GM12878 (cell line): Measurements from ENCODE around the gene ABCA3. TPM values are rescaled to one million over a fixed set of nuclear protein-coding genes. Genes with fewer than 3 reads are reported as not detected.

ENCODE experiments used
- ATAC-seq: fragments of 200-7000 bp; cut with Tn5 transposase; 3 replicates; pipeline ENCODE4 v1.9.1; 2020; ENCODE audit warnings: mild to moderate bottlenecking, moderate library complexity
- BruUV-seq: library from RNA; stranded (reverse); fragments of 400-500 nt; replicated peaks from 2 replicates; lab custom pipeline; 2021; lab: Mats Ljungman, UMichigan
- CTCF ChIA-PET: fragments of 300-600 bp; sonication (Branson Sonifier 250); formaldehyde crosslinking; extraction: SDS; loops from one replicate; lab custom pipeline; 2021; ENCODE audit warnings: inconsistent platforms; lab: Yijun Ruan, JAX
- POLR2A ChIA-PET: fragments of 350-600 bp; formaldehyde crosslinking; extraction: SDS; loops from one replicate; lab custom pipeline; 2021; ENCODE audit warnings: inconsistent platforms; lab: Charles Lee
- RAD21 ChIA-PET: fragments of 300-600 bp; sonication (Branson Sonifier 250); formaldehyde crosslinking; loops from one replicate; lab custom pipeline; 2023; ENCODE audit warnings: antibody characterized with exemption; ENCODE audit not compliant: unreplicated experiment; lab: Charles Lee
- SMC1A ChIA-PET: fragments of 300-600 bp; sonication (Branson Sonifier 250); formaldehyde crosslinking; loops from one replicate; lab custom pipeline; 2023; ENCODE audit not compliant: unreplicated experiment, uncharacterized antibody; lab: Charles Lee
- DNase-seq: peaks from one replicate; pipeline ENCODE4 v3.0.0-alpha.2; 2011; ENCODE audit warnings: low read depth, low spot score
- FAIRE-seq: peaks from 3 replicates; lab custom pipeline; 2011; peaks lifted over from hg19 to GRCh38; lab: Jason Lieb, UNC
- H2AFZ ChIP-seq: 2 replicates; pipeline ENCODE4 v1.6.0; 2011; ENCODE audit warnings: low read depth, low read length, control low read depth; ENCODE audit not compliant: control insufficient read depth
- H3K27ac ChIP-seq: 2 replicates; pipeline ENCODE4 v1.5.1; 2011; ENCODE audit warnings: control low read depth; ENCODE audit not compliant: control insufficient read depth, insufficient read depth
- H3K27me3 ChIP-seq, 2 experiments: replicated peaks in 1 of 2; 2 replicates each; pipeline versions ENCODE4 v1.6.0 to v1.6.1; 2011; ENCODE audit warnings: low read length in 1 of 2; ENCODE audit not compliant: control insufficient read depth in 2 of 2, insufficient read depth in 2 of 2
- H3K36me3 ChIP-seq, 2 experiments: 2 replicates each; pipeline ENCODE4 v1.5.1; 2011; ENCODE audit warnings: low read length in 1 of 2; ENCODE audit not compliant: control insufficient read depth in 2 of 2, insufficient read depth in 2 of 2
- H3K4me1 ChIP-seq: 2 replicates; pipeline ENCODE4 v1.6.1; 2011; ENCODE audit warnings: mild to moderate bottlenecking, low read length, moderate library complexity, mixed read lengths; ENCODE audit not compliant: control insufficient read depth, insufficient read depth
- H3K4me2 ChIP-seq: 2 replicates; pipeline ENCODE4 v1.6.0; 2011; ENCODE audit warnings: control low read depth; ENCODE audit not compliant: control insufficient read depth, insufficient read depth
- H3K4me3 ChIP-seq: fragments of 200-600 bp; sonication (generic); 2 replicates; pipeline ENCODE4 v1.5.1; 2016
- H3K79me2 ChIP-seq: 2 replicates; pipeline ENCODE4 v1.6.0; 2011; ENCODE audit warnings: low read length; ENCODE audit not compliant: control insufficient read depth, insufficient read depth
- H3K9ac ChIP-seq: 2 replicates; pipeline ENCODE4 v1.8.0; 2011; ENCODE audit warnings: low read length, control low read depth, mixed read lengths; ENCODE audit not compliant: control insufficient read depth, insufficient read depth
- H3K9me3 ChIP-seq: replicated peaks from 3 replicates; pipeline ENCODE4 v1.5.1; 2011; ENCODE audit warnings: mild to moderate bottlenecking, low read length; ENCODE audit not compliant: control insufficient read depth, insufficient read depth
- H4K20me1 ChIP-seq: 2 replicates; pipeline ENCODE4 v1.6.0; 2011; ENCODE audit not compliant: control insufficient read depth, insufficient read depth
- ESRRA ChIP-seq: IDR thresholded peaks from 2 replicates; pipeline ENCODE4 v1.6.1; 2012; ENCODE audit warnings: mild to moderate bottlenecking, low read length, improper control_type of control experiment
- EZH2 ChIP-seq: IDR thresholded peaks from 2 replicates; pipeline ENCODE4 v1.6.1; 2012; ENCODE audit warnings: low read depth, mild to moderate bottlenecking, control low read depth, inconsistent platforms, low read length, borderline replicate concordance; ENCODE audit not compliant: control insufficient read depth
- GABPA ChIP-seq: IDR thresholded peaks from 2 replicates; pipeline ENCODE4 v1.6.1; 2014; ENCODE audit warnings: antibody characterized with exemption, low read depth, mild to moderate bottlenecking, inconsistent platforms
- IKZF2 ChIP-seq, 2 experiments: fragments of 450-650 bp; IDR thresholded peaks; 2 replicates each; pipeline ENCODE4 v1.6.1; 2017; ENCODE audit warnings: mild to moderate bottlenecking in 2 of 2, moderate library complexity in 2 of 2
- MXI1 ChIP-seq: fragments of 150-350 bp; IDR thresholded peaks from 2 replicates; pipeline ENCODE4 v1.6.1; 2011; ENCODE audit warnings: low read depth, mild to moderate bottlenecking, inconsistent platforms, low read length, improper control_type of control experiment
- NFXL1 ChIP-seq: fragments of 450-650 bp; IDR thresholded peaks from 2 replicates; pipeline ENCODE4 v1.6.1; 2017; ENCODE audit warnings: antibody characterized with exemption, mild to moderate bottlenecking, borderline replicate concordance
- NKRF ChIP-seq: fragments of 450-650 bp; conservative IDR thresholded peaks from 2 replicates; pipeline ENCODE4 v1.6.1; 2017; ENCODE audit warnings: mild to moderate bottlenecking, moderate library complexity
- PAX5 ChIP-seq: IDR thresholded peaks from 2 replicates; pipeline ENCODE4 v1.6.1; 2011; ENCODE audit warnings: low read depth, low read length, borderline replicate concordance
- POLR2AphosphoS5 ChIP-seq: IDR thresholded peaks from 2 replicates; pipeline ENCODE4 v1.6.1; 2011; ENCODE audit warnings: mild to moderate bottlenecking, low read length, inconsistent platforms
- SUPT20H ChIP-seq: IDR thresholded peaks from 2 replicates; pipeline ENCODE4 v1.6.1; 2011; ENCODE audit warnings: low read depth, mild to moderate bottlenecking, low read length, moderate library complexity, borderline replicate concordance; ENCODE audit not compliant: control insufficient read depth
- SUZ12 ChIP-seq: fragments of 200-600 bp; sonication (generic); IDR thresholded peaks from one replicate; pipeline ENCODE4 v1.6.1; 2018; ENCODE audit warnings: antibody characterized with exemption, mild to moderate bottlenecking; ENCODE audit not compliant: unreplicated experiment
- WGBS: methylation state at CpG from one replicate; pipeline ENCODE4 v1.1.6; 2016; ENCODE audit warnings: low lambda C conversion rate; ENCODE audit not compliant: insufficient replicate concordance, insufficient coverage; ENCODE audit errors: missing lambda C conversion rate; 5-methylcytosine and 5-hydroxymethylcytosine counted together
- in situ Hi-C: fragments of 300-500 bp; cut with MboI; formaldehyde crosslinking; loops from 9 replicates; pipeline ENCODE4 v1.14.3; 2018; ENCODE audit warnings: mixed read lengths
- intact Hi-C: fragments of 100-400 bp; cut with micrococcal nuclease; formaldehyde crosslinking; loops from one replicate; pipeline ENCODE4 v1.14.2; 2022; ENCODE audit not compliant: unreplicated experiment
- polyA plus RNA-seq, 11 experiments: library from polyadenylated mRNA; depleted of rRNA in 4 of 11; unstranded in 6 of 11; stranded (reverse) in 5 of 11; fragments of >200 nt; fragmentation: Nextera tagmentation in 4 of 11; fragmentation: Illumina TruSeq in 1 of 11; extraction: Ambion mirVana in 4 of 11; extraction: Trizol in 1 of 11; gene quantifications; 1 replicate in 1 of 11; 2 replicates in 10 of 11; pipeline versions ENCODE4 v1.2.1 to v1.2.3, GENCODE V29; 2011 to 2016; ENCODE audit warnings: inconsistent platforms in 2 of 11, missing spikeins in 2 of 11, low read depth in 1 of 11
- total RNA-seq, 4 experiments: library from RNA; depleted of rRNA in 3 of 4; stranded (reverse); fragments of >200 nt in 3 of 4; fragmentation: Illumina TruSeq in 1 of 4; extraction: Trizol in 1 of 4; gene quantifications; 2 replicates each; pipeline versions ENCODE4 v1.2.1 to v1.2.3, GENCODE V29; 2013 to 2021
- TF ChIP-seq, protein P1 (sequence below): fragments of 450-650 bp; IDR thresholded peaks from 2 replicates; pipeline ENCODE4 v1.6.1; 2017; ENCODE audit warnings: mild to moderate bottlenecking, low read depth, inconsistent platforms; ENCODE audit not compliant: poor library complexity, severe bottlenecking
- TF ChIP-seq, protein P2 (sequence below), 3 experiments: IDR thresholded peaks in 2 of 3; conservative IDR thresholded peaks in 1 of 3; 2 replicates each; pipeline ENCODE4 v1.5.1; 2011; ENCODE audit warnings: low read depth in 3 of 3, low read length in 3 of 3, mild to moderate bottlenecking in 3 of 3, control low read depth in 2 of 3, moderate library complexity in 2 of 3, inconsistent platforms in 1 of 3, mixed read lengths in 1 of 3; ENCODE audit not compliant: control insufficient read depth in 2 of 3, insufficient read depth in 1 of 3; ENCODE audit errors: extremely low read depth in 1 of 3

Gene ABCA3
- total and polyA plus RNA-seq, 10 of the 15 experiments (the other 5 are each of a cell fraction or from before 2014, with no cell fraction given) = 0.71 to 17.6 (median 6.7) TPM

DNA sequence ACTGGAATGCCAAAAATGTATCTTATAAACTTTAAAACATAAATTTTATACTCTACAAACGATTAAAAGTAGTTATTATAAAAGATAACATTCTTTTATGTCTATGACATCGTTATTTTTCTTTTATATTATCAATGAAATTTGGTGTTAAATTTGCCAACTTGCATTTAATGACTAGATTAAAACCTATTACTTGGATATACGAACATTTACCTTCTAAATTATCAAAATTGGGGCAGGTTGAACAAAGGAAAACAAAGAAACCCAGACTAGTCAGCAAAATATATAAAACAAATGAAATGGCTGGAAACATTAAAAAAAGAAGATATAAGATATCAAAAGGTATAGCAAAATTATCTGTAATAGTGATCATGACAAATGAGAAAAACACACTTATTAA, 34.1 kb upstream of the ABCA3 start:
- H3K79me2 ChIP-seq = no peaks in the 10 kb centered on the region
- no peak overlapping the region for H3K9ac ChIP-seq
- H2AFZ ChIP-seq = no peak overlapping the region
- H3K9me3 ChIP-seq = no peaks in the 10 kb centered on the region
- no peak overlapping the region for H3K4me2 ChIP-seq
- no peak for FAIRE-seq
- no peak overlapping the region for H3K4me3 ChIP-seq
- WGBS = 22% methylated on average over 3 of the region's 3 CpGs
- intact Hi-C loops = no loop called here
- no peak for DNase-seq
- H3K36me3 ChIP-seq = no peaks in the 10 kb centered on the region
- no peak for ATAC-seq
- H3K27me3 ChIP-seq = no peaks in the 10 kb centered on the region
- no peak overlapping the region for H3K27ac ChIP-seq
- no peaks in the 10 kb centered on the region for H4K20me1 ChIP-seq
- no peaks in the 10 kb centered on the region for H3K4me1 ChIP-seq
- TF ChIP-seq NFXL1 = no peak
- TF ChIP-seq SUPT20H = no peak
- no peak for TF ChIP-seq EZH2
- TF ChIP-seq, protein P1, sequence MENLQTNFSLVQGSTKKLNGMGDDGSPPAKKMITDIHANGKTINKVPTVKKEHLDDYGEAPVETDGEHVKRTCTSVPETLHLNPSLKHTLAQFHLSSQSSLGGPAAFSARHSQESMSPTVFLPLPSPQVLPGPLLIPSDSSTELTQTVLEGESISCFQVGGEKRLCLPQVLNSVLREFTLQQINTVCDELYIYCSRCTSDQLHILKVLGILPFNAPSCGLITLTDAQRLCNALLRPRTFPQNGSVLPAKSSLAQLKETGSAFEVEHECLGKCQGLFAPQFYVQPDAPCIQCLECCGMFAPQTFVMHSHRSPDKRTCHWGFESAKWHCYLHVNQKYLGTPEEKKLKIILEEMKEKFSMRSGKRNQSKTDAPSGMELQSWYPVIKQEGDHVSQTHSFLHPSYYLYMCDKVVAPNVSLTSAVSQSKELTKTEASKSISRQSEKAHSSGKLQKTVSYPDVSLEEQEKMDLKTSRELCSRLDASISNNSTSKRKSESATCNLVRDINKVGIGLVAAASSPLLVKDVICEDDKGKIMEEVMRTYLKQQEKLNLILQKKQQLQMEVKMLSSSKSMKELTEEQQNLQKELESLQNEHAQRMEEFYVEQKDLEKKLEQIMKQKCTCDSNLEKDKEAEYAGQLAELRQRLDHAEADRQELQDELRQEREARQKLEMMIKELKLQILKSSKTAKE = no peak
- no peak for TF ChIP-seq ESRRA
- no peak for TF ChIP-seq MXI1
- TF ChIP-seq GABPA = no peak
- no peak for TF ChIP-seq PAX5
- no peak for TF ChIP-seq POLR2AphosphoS5
- no peak for TF ChIP-seq SUZ12
- TF ChIP-seq, protein P2, sequence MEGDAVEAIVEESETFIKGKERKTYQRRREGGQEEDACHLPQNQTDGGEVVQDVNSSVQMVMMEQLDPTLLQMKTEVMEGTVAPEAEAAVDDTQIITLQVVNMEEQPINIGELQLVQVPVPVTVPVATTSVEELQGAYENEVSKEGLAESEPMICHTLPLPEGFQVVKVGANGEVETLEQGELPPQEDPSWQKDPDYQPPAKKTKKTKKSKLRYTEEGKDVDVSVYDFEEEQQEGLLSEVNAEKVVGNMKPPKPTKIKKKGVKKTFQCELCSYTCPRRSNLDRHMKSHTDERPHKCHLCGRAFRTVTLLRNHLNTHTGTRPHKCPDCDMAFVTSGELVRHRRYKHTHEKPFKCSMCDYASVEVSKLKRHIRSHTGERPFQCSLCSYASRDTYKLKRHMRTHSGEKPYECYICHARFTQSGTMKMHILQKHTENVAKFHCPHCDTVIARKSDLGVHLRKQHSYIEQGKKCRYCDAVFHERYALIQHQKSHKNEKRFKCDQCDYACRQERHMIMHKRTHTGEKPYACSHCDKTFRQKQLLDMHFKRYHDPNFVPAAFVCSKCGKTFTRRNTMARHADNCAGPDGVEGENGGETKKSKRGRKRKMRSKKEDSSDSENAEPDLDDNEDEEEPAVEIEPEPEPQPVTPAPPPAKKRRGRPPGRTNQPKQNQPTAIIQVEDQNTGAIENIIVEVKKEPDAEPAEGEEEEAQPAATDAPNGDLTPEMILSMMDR (IDR thresholded peaks at IDR 0.05 in 2 of 3, conservative IDR thresholded peaks at IDR 0.05 in 1 of 3; ENCODE audit: control insufficient read depth in 2 of 3, extremely low read depth in 1 of 3, insufficient read depth in 1 of 3, low read depth in 3 of 3, low read length in 3 of 3) = no peak
- no peak for TF ChIP-seq NKRF
- no peak for TF ChIP-seq IKZF2 (IDR thresholded peaks at IDR 0.05)
- ChIA-PET CTCF (no interaction called here), POLR2A (interaction anchor here (0.6 kb wide), 1 partner anchor 72 kb away, joined by 3 read pairs; no protein-coding TSS in a partner anchor), RAD21 (no interaction called here), SMC1A (no interaction called here)
- in situ Hi-C loops = no loop called here
- BruUV-seq = no TSS peak
